Thymus (tissue), 11 donors: ENCODE results near the gene RGS6. TPM values are rescaled to one million over a fixed set of nuclear protein-coding genes. Genes with fewer than 3 reads are reported as not detected.

Experiments used
- DNase-seq, 9 donors: peaks; one replicate each; pipeline ENCODE4 v3.0.0-alpha.2; 2013; ENCODE audit warnings: low spot score in 9 of 9, low read depth in 6 of 9, missing footprints in 1 of 9
- H3K27ac ChIP-seq, 2 donors: one replicate each; pipeline ENCODE4 v1.5.1; 2013; ENCODE audit warnings: control low read depth in 1 of 2, low read depth in 1 of 2, low read length in 1 of 2, mild to moderate bottlenecking in 1 of 2, moderate library complexity in 1 of 2
- H3K27me3 ChIP-seq, 2 donors: one replicate each; pipeline ENCODE4 v1.5.1; 2013; ENCODE audit warnings: low read length in 1 of 2; ENCODE audit not compliant: control insufficient read depth in 2 of 2, insufficient read depth in 1 of 2
- H3K36me3 ChIP-seq, 2 donors: one replicate each; pipeline ENCODE4 v1.5.1; 2013; ENCODE audit warnings: low read length in 1 of 2, mild to moderate bottlenecking in 1 of 2, moderate library complexity in 1 of 2; ENCODE audit not compliant: control insufficient read depth in 2 of 2, insufficient read depth in 2 of 2
- H3K4me1 ChIP-seq, 2 donors: one replicate each; pipeline ENCODE4 v1.5.1; 2013; ENCODE audit warnings: low read length in 2 of 2; ENCODE audit not compliant: control insufficient read depth in 2 of 2, insufficient read depth in 2 of 2
- H3K4me3 ChIP-seq, 2 donors: one replicate each; pipeline ENCODE4 v1.5.1; 2013; ENCODE audit warnings: low read length in 2 of 2, control low read depth in 1 of 2, mild to moderate bottlenecking in 1 of 2
- H3K9me3 ChIP-seq, 2 donors: one replicate each; pipeline ENCODE4 v1.5.1; 2013; ENCODE audit warnings: low read length in 1 of 2, mild to moderate bottlenecking in 1 of 2; ENCODE audit not compliant: control insufficient read depth in 2 of 2, insufficient read depth in 1 of 2
- WGBS: extraction: QIAGEN DNeasy Blood & Tissue Kit; methylation state at CpG from one replicate; pipeline ENCODE4 v1.1.7; 2013; 5-methylcytosine and 5-hydroxymethylcytosine counted together
- polyA plus RNA-seq: library from polyadenylated mRNA; stranded (reverse); fragments of 200-250 nt; gene quantifications from one replicate; pipeline ENCODE4 v1.2.3, GENCODE V29; 2013
- total RNA-seq: library from RNA; stranded (reverse); fragments of 120-200 nt; gene quantifications from one replicate; pipeline ENCODE4 v1.2.4, GENCODE V29; 2013
- donor health status: healthy.

Gene RGS6
- total and polyA plus RNA-seq, 2 donors = 0.28 to 0.80 TPM

- WGBS = 94% methylated on average over 2 of the region's 2 CpGs
These were observed 571.6 kb downstream of the RGS6 start for GRCh38 chr14:72503696-72504368.

GRCh38 chr14:72510566-72510965 is 578.3 kb downstream of the RGS6 start:
- H3K4me3 ChIP-seq = no peak overlapping the region
- WGBS = 95% methylated on average over 4 of the region's 4 CpGs
- no peak overlapping the region for H3K27ac ChIP-seq
- H3K27me3 ChIP-seq = no peaks in the 10 kb centered on the region
- no peaks in the 10 kb centered on the region for H3K36me3 ChIP-seq
- DNase-seq = no peak
- H3K4me1 ChIP-seq = peaks cover 0 to 7% of the 10 kb centered on the region in 2 donors
- H3K9me3 ChIP-seq = no peaks in the 10 kb centered on the region

More at GRCh38 chr14:72503696-72504368, 571.6 kb downstream of the RGS6 start:
- no peaks in the 10 kb centered on the region for H3K27me3 ChIP-seq
- no peak overlapping the region for H3K27ac ChIP-seq
- no peak for DNase-seq
- no peaks in the 10 kb centered on the region for H3K36me3 ChIP-seq
- no peaks in the 10 kb centered on the region for H3K4me1 ChIP-seq
- H3K9me3 ChIP-seq = peaks cover 0 to 5% of the 10 kb centered on the region in 2 donors
- H3K4me3 ChIP-seq = no peak overlapping the region

- H3K27me3 ChIP-seq = no peaks in the 10 kb centered on the region
- H3K4me3 ChIP-seq = no peak overlapping the region
- 91% methylated on average over 2 of the region's 2 CpGs for WGBS
- H3K36me3 ChIP-seq = no peaks in the 10 kb centered on the region
- DNase-seq = no peak
- no peaks in the 10 kb centered on the region for H3K9me3 ChIP-seq
- no peak overlapping the region for H3K27ac ChIP-seq
- peaks cover 0 to 11% of the 10 kb centered on the region in 2 donors for H3K4me1 ChIP-seq
These were observed 580.1 kb downstream of the RGS6 start for GRCh38 chr14:72512281-72512680.

GRCh38 chr14:72512925-72513324 is 580.7 kb downstream of the RGS6 start:
- 92% methylated on average over 5 of the region's 5 CpGs for WGBS
- Histone ChIP-seq H3K9me3 (no peaks in the 10 kb centered on the region), H3K36me3 (no peaks in the 10 kb centered on the region), H3K27me3 (no peaks in the 10 kb centered on the region), H3K4me1 (peaks cover 3 to 17% of the 10 kb centered on the region in 2 donors), H3K4me3 (no peak overlapping the region), H3K27ac (no peak overlapping the region)
- no peak for DNase-seq

GRCh38 chr14:72513346-72513745 is 581.1 kb downstream of the RGS6 start:
- no peak for DNase-seq
- Histone ChIP-seq H3K4me1 (peaks cover 7 to 21% of the 10 kb centered on the region in 2 donors), H3K4me3 (no peak overlapping the region), H3K27me3 (no peaks in the 10 kb centered on the region), H3K36me3 (no peaks in the 10 kb centered on the region), H3K27ac (no peak overlapping the region), H3K9me3 (no peaks in the 10 kb centered on the region)
- 96% methylated on average over 3 of the region's 3 CpGs for WGBS

GRCh38 chr14:72513965-72514659 is 581.9 kb downstream of the RGS6 start:
- H3K4me3 ChIP-seq = no peak overlapping the region
- peak in 1 of 9 donors; percentile 50 for DNase-seq
- no peaks in the 10 kb centered on the region for H3K9me3 ChIP-seq
- no peaks in the 10 kb centered on the region for H3K36me3 ChIP-seq
- WGBS = 61% methylated on average over 11 of the region's 11 CpGs
- H3K4me1 ChIP-seq = peaks cover 11 to 28% of the 10 kb centered on the region in 2 donors
- no peak overlapping the region for H3K27ac ChIP-seq
- H3K27me3 ChIP-seq = no peaks in the 10 kb centered on the region

GRCh38 chr14:72514660-72515025 is 582.4 kb downstream of the RGS6 start:
- Histone ChIP-seq H3K4me1 (peaks cover 16 to 33% of the 10 kb centered on the region in 2 donors), H3K27me3 (no peaks in the 10 kb centered on the region)
- 91% methylated on average over 5 of the region's 5 CpGs for WGBS

GRCh38 chr14:72515779-72516770 is 583.8 kb downstream of the RGS6 start:
- no peak overlapping the region for H3K27ac ChIP-seq
- WGBS = 92% methylated on average over 11 of the region's 11 CpGs
- no peaks in the 10 kb centered on the region for H3K36me3 ChIP-seq
- no peak overlapping the region for H3K4me3 ChIP-seq
- H3K4me1 ChIP-seq = peaks cover 16 to 35% of the 10 kb centered on the region in 2 donors
- no peaks in the 10 kb centered on the region for H3K9me3 ChIP-seq
- no peak for DNase-seq
- H3K27me3 ChIP-seq = no peaks in the 10 kb centered on the region

More at GRCh38 chr14:72514660-72515025, 582.4 kb downstream of the RGS6 start:
- H3K9me3 ChIP-seq = no peaks in the 10 kb centered on the region
- H3K27ac ChIP-seq = no peak overlapping the region
- H3K4me3 ChIP-seq = no peak overlapping the region
- no peaks in the 10 kb centered on the region for H3K36me3 ChIP-seq
- no peak for DNase-seq
